Breast epithelium (tissue), 3 donors: ENCODE results near the gene HOXB5.

ENCODE experiments used
- CTCF ChIP-seq, 3 donors: fragments of 450-650 bp; IDR thresholded peaks; one replicate each; pipeline ENCODE4 v1.5.1; 2016 to 2017; ENCODE audit warnings: antibody characterized with exemption in 3 of 3, mild to moderate bottlenecking in 3 of 3, moderate library complexity in 3 of 3
- POLR2A ChIP-seq: fragments of 450-650 bp; IDR thresholded peaks from one replicate; pipeline ENCODE4 v1.6.1; 2016; ENCODE audit warnings: antibody characterized with exemption, mild to moderate bottlenecking, moderate library complexity

- TF ChIP-seq POLR2A (peak; percentile 29), CTCF (IDR thresholded peaks at IDR 0.05) (peak; percentile 20 to 53 (median 51))
Measured at GRCh38 chr17:48555258-48556228, 38.0 kb downstream of the HOXB5 start.
